ENCODE data around the gene MYO1H.

GRCh38 chr12:109377139-109377685 lies 29.5 kb downstream of the MYO1H start:
- TF ChIP-seq, protein P1, sequence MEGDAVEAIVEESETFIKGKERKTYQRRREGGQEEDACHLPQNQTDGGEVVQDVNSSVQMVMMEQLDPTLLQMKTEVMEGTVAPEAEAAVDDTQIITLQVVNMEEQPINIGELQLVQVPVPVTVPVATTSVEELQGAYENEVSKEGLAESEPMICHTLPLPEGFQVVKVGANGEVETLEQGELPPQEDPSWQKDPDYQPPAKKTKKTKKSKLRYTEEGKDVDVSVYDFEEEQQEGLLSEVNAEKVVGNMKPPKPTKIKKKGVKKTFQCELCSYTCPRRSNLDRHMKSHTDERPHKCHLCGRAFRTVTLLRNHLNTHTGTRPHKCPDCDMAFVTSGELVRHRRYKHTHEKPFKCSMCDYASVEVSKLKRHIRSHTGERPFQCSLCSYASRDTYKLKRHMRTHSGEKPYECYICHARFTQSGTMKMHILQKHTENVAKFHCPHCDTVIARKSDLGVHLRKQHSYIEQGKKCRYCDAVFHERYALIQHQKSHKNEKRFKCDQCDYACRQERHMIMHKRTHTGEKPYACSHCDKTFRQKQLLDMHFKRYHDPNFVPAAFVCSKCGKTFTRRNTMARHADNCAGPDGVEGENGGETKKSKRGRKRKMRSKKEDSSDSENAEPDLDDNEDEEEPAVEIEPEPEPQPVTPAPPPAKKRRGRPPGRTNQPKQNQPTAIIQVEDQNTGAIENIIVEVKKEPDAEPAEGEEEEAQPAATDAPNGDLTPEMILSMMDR (IDR thresholded peaks at IDR 0.05 in 8 of 11, conservative IDR thresholded peaks at IDR 0.05 in 3 of 11) = no peak
- TF ChIP-seq POLR2AphosphoS5 (IDR thresholded peaks at IDR 0.05) = no peak
- TF ChIP-seq POLR2A (IDR thresholded peaks at IDR 0.05) = no peak

Data from spleen (tissue), 7 donors.